Measurements from ENCODE around the gene NDUFA8.

DNA sequence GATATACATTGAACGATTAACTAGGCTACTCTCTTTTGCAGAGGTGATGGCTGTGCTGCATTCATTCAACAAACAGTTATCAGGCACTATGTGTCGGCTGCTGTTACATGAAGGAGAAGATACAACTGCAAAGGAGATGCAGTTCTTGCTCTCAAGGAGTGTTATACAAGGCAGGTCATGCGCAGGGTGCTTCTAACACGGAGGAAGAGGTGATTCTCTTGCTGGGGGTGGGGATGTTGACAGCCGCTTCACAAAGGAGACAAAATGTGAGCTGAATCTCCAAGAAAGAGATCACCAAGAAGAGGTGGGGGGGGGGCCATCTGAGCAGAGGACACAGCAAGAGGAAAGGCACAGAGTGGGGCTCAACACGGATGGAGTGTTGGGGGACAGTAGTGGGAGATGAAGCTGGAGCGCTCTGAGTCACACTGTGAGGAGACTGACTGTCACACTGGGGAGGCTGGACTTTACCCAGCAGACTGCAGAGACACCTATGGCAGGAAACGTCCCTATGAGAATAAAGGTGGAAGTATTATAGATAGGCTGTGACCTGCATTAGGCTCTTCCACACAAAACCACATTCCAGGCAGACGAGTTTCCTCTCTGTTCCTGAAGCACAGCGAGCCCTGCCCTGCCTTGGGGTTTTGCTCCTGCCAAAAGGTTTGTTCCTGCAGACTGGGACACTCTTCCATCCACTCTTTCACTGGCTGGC, 20.9 kb downstream of the NDUFA8 start:
- TF ChIP-seq POLR2A (IDR thresholded peaks at IDR 0.05; ENCODE audit: low read length) (no peak), GATA1 (IDR thresholded peaks at IDR 0.05; ENCODE audit: low read depth, low read length) (no peak)
